GM12865 (cell line): ENCODE results near the gene MAGEC3.

Experiments
- DNase-seq: peaks from one replicate; pipeline ENCODE4 v3.0.0; 2010; ENCODE audit warnings: low read depth
- H3K4me3 ChIP-seq: 2 replicates; pipeline ENCODE4 v1.5.1; 2011; ENCODE audit warnings: mild to moderate bottlenecking, low read depth, low read length, control low read depth
- TF ChIP-seq, protein P1 (sequence below): IDR thresholded peaks from 2 replicates; pipeline ENCODE4 v1.5.1; 2011; ENCODE audit warnings: low read length, control low read depth, low read depth, inconsistent platforms; ENCODE audit not compliant: insufficient read depth; ENCODE audit errors: missing control alignments

MAGEC3 gene

DNA sequence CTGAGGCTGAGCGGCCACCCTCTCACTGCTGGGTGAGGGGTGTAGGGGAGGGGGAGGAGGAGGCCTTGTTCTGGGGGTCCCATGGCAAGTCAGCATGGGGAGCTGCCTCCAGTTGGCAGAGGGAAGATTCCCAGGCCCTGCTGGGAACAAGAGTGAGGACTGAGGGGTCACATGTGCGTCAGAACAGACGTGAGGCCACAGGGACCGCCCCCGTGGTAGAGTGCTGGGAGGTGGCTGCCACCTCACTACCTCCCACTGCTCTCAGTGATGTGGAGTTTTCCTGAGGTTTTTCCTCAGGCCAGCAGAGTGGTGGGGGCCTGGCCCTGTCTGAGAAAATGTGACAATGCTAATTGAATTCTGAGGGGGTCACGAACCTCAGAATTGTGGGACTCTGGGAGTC is 66.1 kb downstream of the MAGEC3 start:
- no peak overlapping the region for H3K4me3 ChIP-seq
- no peak for DNase-seq
- TF ChIP-seq, protein P1, sequence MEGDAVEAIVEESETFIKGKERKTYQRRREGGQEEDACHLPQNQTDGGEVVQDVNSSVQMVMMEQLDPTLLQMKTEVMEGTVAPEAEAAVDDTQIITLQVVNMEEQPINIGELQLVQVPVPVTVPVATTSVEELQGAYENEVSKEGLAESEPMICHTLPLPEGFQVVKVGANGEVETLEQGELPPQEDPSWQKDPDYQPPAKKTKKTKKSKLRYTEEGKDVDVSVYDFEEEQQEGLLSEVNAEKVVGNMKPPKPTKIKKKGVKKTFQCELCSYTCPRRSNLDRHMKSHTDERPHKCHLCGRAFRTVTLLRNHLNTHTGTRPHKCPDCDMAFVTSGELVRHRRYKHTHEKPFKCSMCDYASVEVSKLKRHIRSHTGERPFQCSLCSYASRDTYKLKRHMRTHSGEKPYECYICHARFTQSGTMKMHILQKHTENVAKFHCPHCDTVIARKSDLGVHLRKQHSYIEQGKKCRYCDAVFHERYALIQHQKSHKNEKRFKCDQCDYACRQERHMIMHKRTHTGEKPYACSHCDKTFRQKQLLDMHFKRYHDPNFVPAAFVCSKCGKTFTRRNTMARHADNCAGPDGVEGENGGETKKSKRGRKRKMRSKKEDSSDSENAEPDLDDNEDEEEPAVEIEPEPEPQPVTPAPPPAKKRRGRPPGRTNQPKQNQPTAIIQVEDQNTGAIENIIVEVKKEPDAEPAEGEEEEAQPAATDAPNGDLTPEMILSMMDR: no peak

DNA sequence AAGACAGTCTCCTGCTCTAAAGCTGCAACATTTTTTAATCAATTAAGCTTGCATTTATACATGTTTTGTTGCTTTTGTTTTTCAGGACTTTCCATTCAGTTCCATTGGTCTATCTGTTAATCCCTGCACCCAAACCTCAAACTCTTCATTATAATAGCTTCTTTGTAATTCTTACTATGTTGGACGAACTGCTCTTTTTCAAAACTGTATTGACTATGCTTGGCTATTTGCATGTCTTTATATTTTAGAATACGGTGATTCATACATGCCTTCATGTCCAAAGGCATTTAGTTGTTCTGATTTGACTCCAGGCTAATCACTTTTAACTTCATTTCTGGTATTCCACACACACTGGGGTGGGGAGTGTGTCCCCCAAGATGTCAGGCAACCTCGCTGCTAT is 79.7 kb downstream of the MAGEC3 start:
- DNase-seq: no peak
- no peak overlapping the region for H3K4me3 ChIP-seq
- TF ChIP-seq, protein P1: no peak

DNA sequence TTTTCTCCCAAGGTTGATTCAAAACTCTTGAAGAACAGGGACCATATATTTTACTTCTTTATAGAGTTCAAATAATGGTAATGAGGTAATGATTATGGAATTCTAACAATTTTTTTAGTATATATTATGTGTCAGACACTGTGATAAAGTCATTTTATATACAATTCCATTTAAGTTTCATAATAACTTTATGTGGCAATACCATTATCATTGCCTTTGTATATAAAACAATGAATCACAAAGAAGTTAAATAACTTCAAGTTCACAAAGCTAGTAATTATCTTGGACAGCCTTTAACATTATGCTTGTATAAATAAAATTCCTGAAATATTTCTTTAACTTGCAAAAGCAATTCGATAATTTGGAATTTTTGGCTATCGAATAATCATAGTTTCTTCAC is 86.2 kb downstream of the MAGEC3 start:
- no peak for DNase-seq
- TF ChIP-seq, protein P1: no peak
- no peak overlapping the region for H3K4me3 ChIP-seq

DNA sequence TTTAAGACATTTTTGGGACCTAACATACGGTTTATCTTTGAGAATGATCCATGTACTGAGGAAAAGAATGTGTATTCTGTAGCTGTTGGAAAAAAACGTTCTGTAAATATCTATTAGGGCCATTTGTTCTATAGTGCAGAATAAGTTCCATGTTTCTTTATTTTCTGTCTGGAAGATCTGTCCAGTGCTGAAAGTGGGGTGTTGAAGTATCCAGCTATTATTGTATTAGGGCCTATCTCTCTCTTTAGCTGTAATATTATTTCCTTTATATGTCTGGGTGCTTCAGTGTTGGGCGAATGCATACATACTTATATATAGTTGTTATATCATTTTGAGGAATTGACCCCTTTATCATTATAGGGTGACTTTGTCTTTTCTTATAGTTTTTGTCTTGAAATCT is 90.3 kb downstream of the MAGEC3 start:
- TF ChIP-seq, protein P1: no peak
- DNase-seq: no peak
- no peak overlapping the region for H3K4me3 ChIP-seq

DNA sequence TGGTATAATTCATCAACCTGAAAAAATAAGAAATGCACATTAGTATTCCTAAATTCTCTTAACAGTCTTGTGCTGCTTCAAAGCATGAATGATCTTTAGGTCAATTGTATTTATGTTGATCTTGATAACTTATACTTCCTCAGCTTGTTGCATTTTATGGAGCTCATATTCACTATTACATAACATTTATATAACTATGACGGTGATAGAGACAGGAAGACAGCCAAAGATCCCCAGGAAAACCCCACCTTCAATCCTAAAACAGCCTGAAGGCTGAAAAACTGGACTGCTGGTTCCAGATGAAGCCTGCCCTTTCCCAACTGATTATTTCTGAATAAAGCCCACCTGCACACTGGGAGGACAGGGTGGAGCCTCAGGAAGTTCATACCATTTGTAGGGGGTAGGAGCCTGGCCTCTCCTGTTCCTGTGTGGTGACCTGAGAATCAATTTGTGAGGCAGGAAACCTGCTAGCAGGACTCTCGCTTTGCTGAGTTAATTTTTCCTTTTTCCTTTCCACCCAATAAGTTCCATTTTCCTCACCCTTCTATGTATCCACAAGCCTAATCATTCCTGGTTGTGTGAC is 96.0 kb downstream of the MAGEC3 start:
- no peak for DNase-seq
- TF ChIP-seq, protein P1: no peak
- no peak overlapping the region for H3K4me3 ChIP-seq

DNA sequence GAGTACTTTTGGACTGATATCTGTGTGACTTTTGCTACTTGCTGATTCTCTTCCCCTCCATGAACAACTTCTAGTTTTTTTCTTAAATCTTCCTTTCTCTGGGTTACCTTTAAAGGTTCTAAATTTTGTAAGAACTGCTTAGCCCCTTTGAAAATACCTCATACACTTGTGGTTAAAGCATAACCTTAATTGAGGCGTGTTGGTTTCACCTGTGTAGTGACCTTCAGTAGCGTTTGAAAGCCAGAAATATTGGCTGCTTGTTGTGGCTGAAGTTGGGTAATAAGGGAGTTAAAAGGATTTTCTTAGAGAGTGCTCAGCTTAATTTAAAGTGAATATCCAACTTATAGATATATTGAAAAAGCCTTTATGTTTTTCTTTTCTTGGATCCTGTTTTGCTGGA is 97.5 kb downstream of the MAGEC3 start:
- H3K4me3 ChIP-seq: no peak overlapping the region
- TF ChIP-seq, protein P1: no peak
- no peak for DNase-seq

DNA sequence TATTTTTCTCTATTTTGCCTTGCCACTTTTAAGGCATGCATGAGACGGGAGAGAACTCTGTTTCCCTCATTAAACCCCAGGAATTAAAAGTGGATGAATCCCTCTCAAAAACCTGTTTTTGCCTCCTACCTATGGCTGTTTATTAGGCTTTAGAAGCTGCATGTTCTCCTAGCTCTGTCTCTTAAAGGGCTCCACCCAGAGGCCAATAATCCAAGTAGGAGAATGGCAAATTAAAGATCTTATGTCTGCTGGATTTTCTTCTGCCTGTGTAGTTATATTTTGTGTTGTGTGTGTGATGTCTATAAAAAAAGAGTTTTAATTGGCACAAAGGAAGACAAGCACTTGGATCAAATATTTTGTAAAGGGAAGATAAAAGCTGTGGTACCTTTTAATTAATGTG is 98.0 kb downstream of the MAGEC3 start:
- DNase-seq: no peak
- no peak overlapping the region for H3K4me3 ChIP-seq
- TF ChIP-seq, protein P1: no peak
